HFF-Myc (cell line): ENCODE data around the gene KCNQ5.
A peak's percentile ranks its signal among the peaks of the same experiment; 100 is the strongest.
"Not testable (repeated sequence)": the region's sequence is repeated elsewhere in the genome, so short reads cannot be mapped to it uniquely, and the experiment has no call there.

Experiments
- DNase-seq: peaks from one replicate; pipeline ENCODE4 v3.0.0-alpha.2; 2011; ENCODE audit warnings: low read depth; ENCODE audit errors: extremely low read depth
- H3K4me3 ChIP-seq: replicated peaks from 2 replicates; pipeline ENCODE4 v1.5.1; 2011; ENCODE audit warnings: low read depth, mild to moderate bottlenecking, control low read depth, low read length
- CTCF ChIP-seq: IDR thresholded peaks from 2 replicates; pipeline ENCODE4 v1.5.1; 2012; ENCODE audit warnings: mild to moderate bottlenecking, low read depth, low read length, control low read depth; ENCODE audit errors: missing control alignments

The KCNQ5 gene

GRCh38 chr6:72621291-72622093, at the start of gene KCNQ5:
Gene KCNQ5, plus strand, starts transcription at chr6:72622064.
- no peak for DNase-seq
- peak within 1 kb of the TSS; percentile 88 for H3K4me3 ChIP-seq
- TF ChIP-seq CTCF = no peak

DNA sequence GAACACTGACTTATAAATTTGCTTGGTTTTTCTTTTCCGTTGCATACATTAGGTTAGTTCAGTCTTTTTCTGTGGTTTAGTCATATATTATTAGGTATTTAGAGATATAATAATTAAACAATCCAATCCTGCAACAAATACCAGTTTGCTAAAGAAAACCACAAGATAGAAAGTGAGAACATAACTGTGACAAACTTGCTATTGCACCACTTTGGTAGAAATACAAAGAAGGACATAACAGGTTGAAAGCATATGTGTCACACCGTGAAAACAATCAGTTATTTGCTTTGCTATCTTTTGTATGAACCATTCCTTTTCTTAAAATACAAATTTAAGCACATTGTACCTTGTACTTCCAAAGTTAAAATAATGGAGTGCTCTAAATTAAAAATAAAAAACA, 42.0 kb upstream of the KCNQ5 start:
- no peak for DNase-seq
- TF ChIP-seq CTCF = no peak
- no peak overlapping the region for H3K4me3 ChIP-seq

DNA sequence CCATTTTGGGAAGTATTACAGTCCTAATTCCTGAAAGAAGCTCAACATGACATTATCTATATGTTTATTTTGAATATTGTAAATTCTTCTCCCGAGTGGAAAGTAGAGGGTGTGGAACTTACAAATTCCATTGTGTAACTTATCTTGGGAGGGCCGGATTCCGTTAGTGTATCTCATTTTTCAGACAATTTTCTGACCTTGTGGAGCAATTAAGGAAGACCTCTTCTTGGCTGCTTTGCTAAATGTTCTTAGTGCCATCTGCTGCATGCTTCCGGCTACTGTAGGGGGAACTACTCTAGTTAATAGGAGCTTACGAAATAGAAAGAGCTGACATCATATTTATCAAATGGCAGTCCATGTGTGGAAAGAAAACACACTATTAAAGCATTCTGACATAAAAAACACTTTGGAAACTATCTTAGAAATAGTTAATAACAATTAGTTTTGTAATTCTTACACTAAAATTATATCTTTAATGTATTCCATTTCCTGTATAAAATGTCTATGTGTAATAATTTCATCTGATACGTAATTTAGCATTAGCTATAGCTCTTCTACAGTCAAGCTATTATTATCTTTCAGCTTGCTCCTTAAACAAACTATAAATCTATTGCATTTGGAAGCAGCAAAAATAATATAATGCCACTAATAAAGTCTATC, 41.5 kb upstream of the KCNQ5 start:
- TF ChIP-seq CTCF = peak; percentile 74
- peak; percentile 52 for DNase-seq
- H3K4me3 ChIP-seq = no peak overlapping the region

- DNase-seq, H3K4me3 ChIP-seq: not testable (repeated sequence)
Observed at GRCh38 chr6:72580950-72581349, 40.9 kb upstream of the KCNQ5 start.

DNA sequence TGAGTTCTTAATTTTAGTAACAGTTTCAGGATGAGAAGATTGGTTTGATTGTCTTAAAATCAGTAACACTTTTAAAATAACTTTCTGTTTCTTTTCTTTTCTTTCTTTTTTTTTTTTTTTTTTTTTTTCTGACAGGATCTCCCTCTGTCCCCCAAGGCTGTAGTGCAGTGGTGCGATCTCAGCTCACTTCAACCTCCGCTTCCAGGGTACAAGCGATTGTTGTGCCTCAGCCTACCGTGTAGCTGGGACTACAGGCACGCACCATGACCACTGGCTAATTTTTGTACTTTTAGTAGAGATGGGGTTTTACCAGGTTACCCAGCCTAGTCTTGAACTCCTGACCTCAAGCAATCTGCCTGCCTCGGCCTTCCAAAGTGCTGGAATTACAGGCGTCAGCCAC, 33.7 kb upstream of the KCNQ5 start:
- H3K4me3 ChIP-seq = no peak overlapping the region
- TF ChIP-seq CTCF = no peak
- no peak for DNase-seq

DNA sequence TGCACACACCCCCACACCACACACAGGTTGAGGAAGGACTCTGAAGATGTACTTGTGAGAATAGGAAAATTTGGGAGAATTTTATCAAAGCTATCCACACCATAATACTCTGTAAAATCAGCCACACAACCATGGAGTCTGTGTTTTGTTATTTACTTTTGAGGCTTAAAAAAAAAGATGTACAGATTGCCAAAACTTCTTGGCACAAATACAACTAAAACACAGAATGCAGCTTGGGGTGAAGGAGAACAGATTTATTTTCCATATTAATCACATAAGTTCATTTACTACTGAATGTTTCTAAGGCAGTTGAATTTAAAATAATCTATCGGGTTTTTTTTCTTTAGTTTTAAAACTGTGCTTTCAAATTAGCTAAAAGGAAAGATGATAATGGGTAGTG, 32.8 kb upstream of the KCNQ5 start:
- no peak overlapping the region for H3K4me3 ChIP-seq
- no peak for DNase-seq
- no peak for TF ChIP-seq CTCF

- no peak for TF ChIP-seq CTCF
- DNase-seq = no peak
Observed at GRCh38 chr6:72595812-72596211, 26.1 kb upstream of the KCNQ5 start.

More at GRCh38 chr6:72595812-72596211, 26.1 kb upstream of the KCNQ5 start:
- no peak overlapping the region for H3K4me3 ChIP-seq
